PC-9 (cell line): ENCODE data around the gene SLC35B2.

Source experiments
- CTCF ChIP-seq: fragments of 200-600 bp; sonication (generic); conservative IDR thresholded peaks from 2 replicates; pipeline ENCODE4 v1.6.1; 2017; ENCODE audit warnings: mixed run types, antibody characterized with exemption, mild to moderate bottlenecking, moderate library complexity
- EZH2 ChIP-seq: fragments of 200-600 bp; sonication (generic); IDR thresholded peaks from 2 replicates; pipeline ENCODE4 v1.8.0; 2017; ENCODE audit warnings: antibody characterized with exemption, low read depth

DNA sequence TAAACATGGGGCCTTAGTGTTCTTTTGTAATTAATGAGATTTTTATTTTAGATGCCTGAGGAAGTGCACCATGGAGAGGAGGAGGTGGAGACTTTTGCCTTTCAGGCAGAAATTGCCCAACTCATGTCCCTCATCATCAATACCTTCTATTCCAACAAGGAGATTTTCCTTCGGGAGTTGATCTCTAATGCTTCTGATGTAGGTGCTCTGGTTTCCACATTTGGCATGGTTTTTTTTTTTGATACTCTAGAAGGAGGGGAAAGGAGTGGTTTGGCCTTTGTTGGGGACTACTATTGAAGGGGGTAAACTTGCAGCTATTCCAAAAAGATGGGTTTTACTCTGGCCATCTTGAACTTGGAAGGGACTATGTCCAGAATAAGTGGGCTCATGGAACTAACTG is 8.7 kb downstream of the SLC35B2 start:
- no peak for TF ChIP-seq CTCF
- TF ChIP-seq EZH2, result no peak
